PC-3 (cell line): ENCODE measurements around the gene CLMP. TPM values are rescaled to one million over a fixed set of nuclear protein-coding genes. Genes with fewer than 3 reads are reported as not detected.

Experiments used
- ATAC-seq: fragments of 200-7000 bp; cut with Tn5 transposase; 2 replicates; pipeline ENCODE4 v1.9.1; 2020; ENCODE audit warnings: mild to moderate bottlenecking, moderate library complexity
- BruUV-seq: library from RNA; stranded (reverse); fragments of 400-500 nt; replicated peaks from 2 replicates; lab custom pipeline; 2021; lab: Mats Ljungman, UMichigan
- CTCF ChIA-PET: fragments of 300-600 bp; sonication (Branson Sonifier 250); formaldehyde crosslinking; loops from one replicate; lab custom pipeline; 2022; ENCODE audit warnings: antibody characterized with exemption; lab: Charles Lee
- POLR2A ChIA-PET: fragments of 300-600 bp; sonication (Branson Sonifier 250); formaldehyde crosslinking; loops from one replicate; lab custom pipeline; 2022; ENCODE audit warnings: antibody characterized with exemption; ENCODE audit not compliant: unreplicated experiment; lab: Charles Lee
- DNase-seq: peaks from one replicate; pipeline ENCODE4 v3.0.0-alpha.2; 2015
- H2AFZ ChIP-seq: fragments of 300-600 bp; sonication (generic); 2 replicates; pipeline ENCODE4 v1.6.0; 2016; ENCODE audit warnings: antibody characterized with exemption, low read length
- H3F3A ChIP-seq: fragments of 300-600 bp; sonication (generic); one replicate; pipeline ENCODE4 v1.6.0; 2017; ENCODE audit warnings: antibody characterized with exemption, low read length, control low read depth, mild to moderate bottlenecking; ENCODE audit not compliant: unreplicated experiment
- H3K27ac ChIP-seq: fragments of 300-600 bp; sonication (generic); 2 replicates; pipeline ENCODE4 v1.5.1; 2016; ENCODE audit warnings: mild to moderate bottlenecking, low read length
- H3K27me3 ChIP-seq: fragments of 300-600 bp; sonication (generic); 2 replicates; pipeline ENCODE4 v1.6.1; 2016; ENCODE audit warnings: low read length, mixed read lengths
- H3K36me3 ChIP-seq: fragments of 300-600 bp; sonication (generic); 2 replicates; pipeline ENCODE4 v1.6.1; 2016; ENCODE audit warnings: low read depth, mixed run types, low read length, mixed read lengths
- H3K4me1 ChIP-seq: fragments of 300-600 bp; sonication (generic); 2 replicates; pipeline ENCODE4 v1.5.1; 2016; ENCODE audit warnings: low read length; ENCODE audit not compliant: insufficient read depth
- H3K4me2 ChIP-seq: fragments of 300-600 bp; sonication (generic); 2 replicates; pipeline ENCODE4 v1.6.0; 2016; ENCODE audit warnings: low read length
- H3K4me3 ChIP-seq: fragments of 300-600 bp; sonication (generic); 2 replicates; pipeline ENCODE4 v1.5.1; 2016; ENCODE audit warnings: mild to moderate bottlenecking, low read length, mixed read lengths
- H3K79me2 ChIP-seq: fragments of 300-600 bp; sonication (generic); 2 replicates; pipeline ENCODE4 v1.6.1; 2017; ENCODE audit warnings: low read length, mixed read lengths
- H3K9ac ChIP-seq: fragments of 300-600 bp; sonication (generic); 2 replicates; pipeline ENCODE4 v1.6.0; 2016; ENCODE audit warnings: mild to moderate bottlenecking, low read length
- H3K9me2 ChIP-seq: fragments of 300-600 bp; sonication (generic); replicated peaks from 2 replicates; pipeline ENCODE4 v1.6.1; 2016; ENCODE audit warnings: mixed run types, low read length, mixed read lengths
- H3K9me3 ChIP-seq: fragments of 300-600 bp; sonication (generic); 2 replicates; pipeline ENCODE4 v1.6.1; 2016; ENCODE audit warnings: low read length, mixed read lengths
- H4K20me1 ChIP-seq: fragments of 300-600 bp; sonication (generic); 2 replicates; pipeline ENCODE4 v1.6.1; 2016; ENCODE audit warnings: low read length, mixed read lengths
- EZH2 ChIP-seq: fragments of 300-600 bp; sonication (generic); IDR thresholded peaks from one replicate; pipeline ENCODE4 v1.6.1; 2017; ENCODE audit warnings: antibody characterized with exemption, mild to moderate bottlenecking, low read length; ENCODE audit not compliant: unreplicated experiment
- EZH2phosphoT487 ChIP-seq: fragments of 300-600 bp; sonication (generic); IDR thresholded peaks from 2 replicates; pipeline ENCODE4 v1.6.1; 2018; ENCODE audit warnings: mild to moderate bottlenecking, antibody characterized with exemption, low read length, borderline replicate concordance
- intact Hi-C: fragments of 100-400 bp; cut with micrococcal nuclease; formaldehyde crosslinking; loops from 2 replicates; pipeline ENCODE4 v1.9.0; 2023
- total RNA-seq: library from RNA; depleted of rRNA; stranded (reverse); fragments of >200 nt; gene quantifications from 2 replicates; pipeline ENCODE4 v1.2.3, GENCODE V29; 2014
- TF ChIP-seq, protein P1 (sequence below): fragments of 300-600 bp; sonication (generic); conservative IDR thresholded peaks from 2 replicates; pipeline ENCODE4 v1.5.1; 2017; ENCODE audit warnings: antibody characterized with exemption, low read depth, mild to moderate bottlenecking, low read length

CLMP gene
- total RNA-seq, 1 experiment from 2014 or later, result 30.4 TPM

DNA sequence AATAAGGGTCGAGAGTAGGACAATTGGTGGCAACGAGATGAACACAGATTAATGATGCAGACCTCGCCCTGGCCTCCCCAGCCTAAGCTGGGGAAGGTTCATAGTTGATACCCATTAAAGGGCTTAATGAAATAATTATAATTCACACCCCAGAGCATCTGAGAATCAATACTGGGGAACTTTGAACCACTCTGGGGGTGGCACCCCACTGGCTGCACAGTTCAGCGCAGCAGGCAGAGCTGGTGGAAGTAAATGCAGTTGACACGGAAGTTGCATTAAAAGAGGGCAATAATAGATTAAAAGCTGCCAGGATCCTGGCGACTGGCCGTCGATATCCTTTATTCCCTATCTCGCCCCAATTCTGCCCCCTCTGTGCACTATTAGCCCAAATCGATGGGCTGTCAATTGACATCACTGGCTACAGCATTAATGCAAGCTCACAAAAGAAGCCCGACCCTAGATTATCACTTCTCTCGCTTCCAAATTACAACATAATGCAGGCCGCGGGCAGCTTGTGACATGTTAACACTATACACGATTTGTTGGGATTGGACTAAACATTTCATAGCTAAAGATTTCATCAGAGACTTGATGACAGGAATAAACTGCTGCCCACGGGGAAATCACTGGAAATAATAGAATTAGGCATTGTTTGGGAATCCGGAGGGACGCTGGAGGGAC lies 147.6 kb downstream of the CLMP start:
- ChIA-PET CTCF (no interaction called here), POLR2A (no interaction called here)
- no peaks in the 10 kb centered on the region for H3K9me3 ChIP-seq
- H2AFZ ChIP-seq, result no peak overlapping the region
- no peak overlapping the region for H3K27ac ChIP-seq
- no peaks in the 10 kb centered on the region for H4K20me1 ChIP-seq
- ATAC-seq, result no peak
- no peak overlapping the region for H3K9ac ChIP-seq
- no TSS peak for BruUV-seq
- no peaks in the 10 kb centered on the region for H3K9me2 ChIP-seq
- intact Hi-C loops, result no loop called here
- no peaks in the 10 kb centered on the region for H3F3A ChIP-seq
- H3K27me3 ChIP-seq, result no peaks in the 10 kb centered on the region
- no peak overlapping the region for H3K4me2 ChIP-seq
- no peaks in the 10 kb centered on the region for H3K36me3 ChIP-seq
- H3K79me2 ChIP-seq, result no peaks in the 10 kb centered on the region
- no peak overlapping the region for H3K4me3 ChIP-seq
- H3K4me1 ChIP-seq, result no peaks in the 10 kb centered on the region
- TF ChIP-seq, protein P1, sequence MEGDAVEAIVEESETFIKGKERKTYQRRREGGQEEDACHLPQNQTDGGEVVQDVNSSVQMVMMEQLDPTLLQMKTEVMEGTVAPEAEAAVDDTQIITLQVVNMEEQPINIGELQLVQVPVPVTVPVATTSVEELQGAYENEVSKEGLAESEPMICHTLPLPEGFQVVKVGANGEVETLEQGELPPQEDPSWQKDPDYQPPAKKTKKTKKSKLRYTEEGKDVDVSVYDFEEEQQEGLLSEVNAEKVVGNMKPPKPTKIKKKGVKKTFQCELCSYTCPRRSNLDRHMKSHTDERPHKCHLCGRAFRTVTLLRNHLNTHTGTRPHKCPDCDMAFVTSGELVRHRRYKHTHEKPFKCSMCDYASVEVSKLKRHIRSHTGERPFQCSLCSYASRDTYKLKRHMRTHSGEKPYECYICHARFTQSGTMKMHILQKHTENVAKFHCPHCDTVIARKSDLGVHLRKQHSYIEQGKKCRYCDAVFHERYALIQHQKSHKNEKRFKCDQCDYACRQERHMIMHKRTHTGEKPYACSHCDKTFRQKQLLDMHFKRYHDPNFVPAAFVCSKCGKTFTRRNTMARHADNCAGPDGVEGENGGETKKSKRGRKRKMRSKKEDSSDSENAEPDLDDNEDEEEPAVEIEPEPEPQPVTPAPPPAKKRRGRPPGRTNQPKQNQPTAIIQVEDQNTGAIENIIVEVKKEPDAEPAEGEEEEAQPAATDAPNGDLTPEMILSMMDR, result no peak
- TF ChIP-seq EZH2, result no peak
- no peak for TF ChIP-seq EZH2phosphoT487
- no peak for DNase-seq

DNA sequence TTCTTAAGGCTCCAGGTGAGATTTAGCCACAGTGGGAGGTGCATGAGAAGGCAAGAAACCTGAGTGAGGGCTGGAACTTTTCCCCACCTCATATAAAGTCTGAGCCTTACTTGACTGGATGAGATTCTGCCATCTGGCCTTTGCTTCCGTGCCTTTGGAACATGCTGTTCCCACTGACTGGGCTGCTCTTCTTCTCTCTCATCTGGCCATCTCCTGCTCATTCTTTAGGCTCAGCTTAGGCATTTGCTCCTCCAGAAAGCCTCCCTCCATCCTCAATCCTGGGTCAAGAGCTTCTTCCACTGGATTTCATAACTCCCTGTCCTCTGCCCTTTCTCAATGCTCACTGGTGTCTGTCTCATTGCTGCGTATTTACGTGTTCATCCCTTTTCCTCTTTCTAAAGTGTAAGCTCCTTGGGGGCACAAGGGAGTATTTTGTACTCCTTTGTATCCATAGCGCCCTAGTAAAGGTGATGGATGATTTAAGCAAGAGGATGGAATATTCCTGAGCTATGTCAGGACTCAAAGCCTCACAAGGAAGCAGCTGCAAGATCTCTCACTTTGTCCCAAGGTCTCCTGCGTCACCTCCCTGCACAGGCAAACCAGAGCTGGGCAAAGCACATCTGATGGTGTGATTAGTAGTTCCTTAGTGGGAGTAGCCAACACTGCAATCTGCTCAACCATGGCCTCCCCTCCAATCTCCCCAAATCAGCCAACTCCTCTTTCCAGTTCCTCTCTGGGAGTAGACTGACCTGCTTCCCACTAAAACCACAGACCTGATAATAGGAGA lies 148.4 kb downstream of the CLMP start:
- Histone ChIP-seq H3F3A (no peaks in the 10 kb centered on the region), H3K9ac (no peak overlapping the region), H4K20me1 (no peaks in the 10 kb centered on the region), H3K4me1 (no peaks in the 10 kb centered on the region), H3K27ac (no peak overlapping the region), H3K4me3 (no peak overlapping the region), H3K4me2 (no peak overlapping the region), H3K36me3 (no peaks in the 10 kb centered on the region), H3K9me2 (no peaks in the 10 kb centered on the region), H2AFZ (no peak overlapping the region), H3K9me3 (no peaks in the 10 kb centered on the region), H3K79me2 (no peaks in the 10 kb centered on the region), H3K27me3 (no peaks in the 10 kb centered on the region)
- DNase-seq, result no peak
- BruUV-seq, result no TSS peak
- ATAC-seq, result no peak
- TF ChIP-seq EZH2 (no peak), EZH2phosphoT487 (no peak)
- TF ChIP-seq, protein P1, result no peak
- CTCF ChIA-PET, result interaction anchor here (0.7 kb wide), 1 partner anchor 251 kb away, joined by 3 read pairs; no protein-coding TSS in a partner anchor
- intact Hi-C loops, result no loop called here
- POLR2A ChIA-PET, result no interaction called here

DNA sequence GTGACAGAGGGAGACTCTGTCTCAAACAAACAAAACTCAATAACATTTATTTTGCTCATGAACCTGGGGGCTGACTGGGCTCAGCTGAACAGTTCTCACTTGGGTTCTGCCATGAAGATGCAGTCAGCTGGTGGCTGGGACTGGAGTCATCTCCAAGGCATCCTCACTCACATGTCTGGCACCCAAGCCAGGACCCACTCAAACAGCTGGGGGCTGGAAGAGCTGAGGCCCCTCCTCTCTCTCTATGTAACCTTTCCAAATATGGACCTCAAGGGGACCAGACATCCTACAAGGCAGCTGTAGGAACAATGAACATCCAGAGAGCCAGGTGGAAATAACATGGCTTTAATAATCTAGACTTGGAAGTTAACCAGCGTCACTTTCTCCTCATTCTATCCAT lies 149.9 kb downstream of the CLMP start:
- no peaks in the 10 kb centered on the region for H3K4me1 ChIP-seq
- TF ChIP-seq EZH2phosphoT487 (no peak), EZH2 (no peak)
- TF ChIP-seq, protein P1, result no peak
- no peak overlapping the region for H3K9ac ChIP-seq
- H3K27me3 ChIP-seq, result no peaks in the 10 kb centered on the region
- ATAC-seq (no peak), DNase-seq (no peak)
- ChIA-PET POLR2A (no interaction called here), CTCF (no interaction called here)
- intact Hi-C loops, result no loop called here
- no peaks in the 10 kb centered on the region for H3K79me2 ChIP-seq
- no peak overlapping the region for H3K27ac ChIP-seq
- no peaks in the 10 kb centered on the region for H3K9me2 ChIP-seq
- H3F3A ChIP-seq, result no peaks in the 10 kb centered on the region
- H3K36me3 ChIP-seq, result no peaks in the 10 kb centered on the region
- no peak overlapping the region for H3K4me3 ChIP-seq
- H2AFZ ChIP-seq, result no peak overlapping the region
- H4K20me1 ChIP-seq, result no peaks in the 10 kb centered on the region
- H3K4me2 ChIP-seq, result no peak overlapping the region
- BruUV-seq, result no TSS peak
- H3K9me3 ChIP-seq, result no peaks in the 10 kb centered on the region
